Panc1 (cell line): Measurements from ENCODE around the gene FRMPD1.

Experiments
- CTCF ChIP-seq: fragments of 450-650 bp; IDR thresholded peaks from 2 replicates; pipeline ENCODE4 v1.5.1; 2017; ENCODE audit warnings: mild to moderate bottlenecking
- POLR2AphosphoS5 ChIP-seq: IDR thresholded peaks from 2 replicates; pipeline ENCODE4 v1.6.1; 2012; ENCODE audit warnings: mild to moderate bottlenecking, low read depth, low read length, moderate library complexity
- SIN3A ChIP-seq: IDR thresholded peaks from 2 replicates; pipeline ENCODE4 v1.6.1; 2012; ENCODE audit warnings: low read depth, mild to moderate bottlenecking, low read length, moderate library complexity, borderline replicate concordance; ENCODE audit not compliant: insufficient read depth

- TF ChIP-seq CTCF: no peak
- TF ChIP-seq POLR2AphosphoS5: no peak
- TF ChIP-seq SIN3A: no peak
Observed at GRCh38 chr9:37787059-37787458, 136.3 kb downstream of the FRMPD1 start.
